Smooth muscle cell (in vitro differentiated cells): ENCODE measurements around the gene NR2C1. TPM values are rescaled to one million over a fixed set of nuclear protein-coding genes. Genes with fewer than 3 reads are reported as not detected.

Experiments
- DNase-seq: peaks from one replicate; lab custom pipeline; 2025; ENCODE audit not compliant: unreplicated experiment; lab: John Stamatoyannopoulos, UW
- H2AFZ ChIP-seq: fragments of 200-600 bp; sonication (generic); 2 replicates; pipeline ENCODE4 v1.6.0; 2016; ENCODE audit warnings: antibody characterized with exemption, low read depth, mild to moderate bottlenecking
- H3F3A ChIP-seq: fragments of 200-600 bp; sonication (generic); 2 replicates; pipeline ENCODE4 v1.6.0; 2017; ENCODE audit warnings: antibody characterized with exemption, low read depth
- H3K27ac ChIP-seq: fragments of 200-600 bp; sonication (generic); 2 replicates; pipeline ENCODE4 v1.5.1; 2016; ENCODE audit warnings: low read depth, mild to moderate bottlenecking
- H3K27me3 ChIP-seq: fragments of 200-600 bp; sonication (generic); 2 replicates; pipeline ENCODE4 v1.6.1; 2016; ENCODE audit warnings: low read depth, mild to moderate bottlenecking
- H3K36me3 ChIP-seq: fragments of 200-600 bp; sonication (generic); 2 replicates; pipeline ENCODE4 v1.5.1; 2016; ENCODE audit warnings: low read depth
- H3K4me1 ChIP-seq: fragments of 200-600 bp; sonication (generic); 2 replicates; pipeline ENCODE4 v1.5.1; 2016; ENCODE audit warnings: low read depth
- H3K4me2 ChIP-seq: fragments of 200-600 bp; sonication (generic); 2 replicates; pipeline ENCODE4 v1.6.0; 2016; ENCODE audit warnings: mild to moderate bottlenecking
- H3K4me3 ChIP-seq: fragments of 200-600 bp; sonication (generic); 2 replicates; pipeline ENCODE4 v1.5.1; 2016; ENCODE audit warnings: mild to moderate bottlenecking
- H3K79me2 ChIP-seq: fragments of 200-600 bp; sonication (generic); 2 replicates; pipeline ENCODE4 v1.6.0; 2016; ENCODE audit warnings: low read depth, mild to moderate bottlenecking
- H3K9ac ChIP-seq: fragments of 200-600 bp; sonication (generic); 2 replicates; pipeline ENCODE4 v1.6.0; 2016; ENCODE audit warnings: low read depth
- H3K9me3 ChIP-seq: fragments of 200-600 bp; sonication (generic); replicated peaks from 2 replicates; pipeline ENCODE4 v1.5.1; 2016; ENCODE audit warnings: low read depth
- H4K20me1 ChIP-seq: fragments of 200-600 bp; sonication (generic); 2 replicates; pipeline ENCODE4 v1.6.0; 2016; ENCODE audit warnings: low read depth
- WGBS: methylation state at CpG from one replicate; pipeline ENCODE4 v1.1.7; 2016; ENCODE audit warnings: low lambda C conversion rate; 5-methylcytosine and 5-hydroxymethylcytosine counted together
- polyA plus RNA-seq: library from polyadenylated mRNA; unstranded; fragments of >200 nt; fragmentation: Nextera tagmentation; extraction: Ambion mirVana; gene quantifications from 2 replicates; pipeline ENCODE4 v1.2.1, GENCODE V29; 2016
- total RNA-seq: library from RNA; depleted of rRNA; stranded (reverse); fragments of >200 nt; gene quantifications from 2 replicates; pipeline ENCODE4 v1.2.3, GENCODE V29; 2014
- TF ChIP-seq, protein P1 (sequence below): fragments of 200-600 bp; sonication (generic); IDR thresholded peaks from 2 replicates; pipeline ENCODE4 v1.5.1; 2017; ENCODE audit warnings: borderline replicate concordance, mild to moderate bottlenecking, antibody characterized with exemption; ENCODE audit not compliant: insufficient read depth, poor library complexity, severe bottlenecking

NR2C1 gene
- total and polyA plus RNA-seq, 2 experiments from 2014 or later, result 23.7 to 48.0 TPM

- Histone ChIP-seq H3K4me1 (peaks cover 4% of the 10 kb centered on the region), H3K9me3 (no peaks in the 10 kb centered on the region), H3K4me2 (no peak overlapping the region), H3F3A (no peaks in the 10 kb centered on the region), H3K36me3 (peaks cover 29% of the 10 kb centered on the region), H3K27me3 (no peaks in the 10 kb centered on the region), H4K20me1 (no peaks in the 10 kb centered on the region), H3K27ac (no peak overlapping the region), H3K79me2 (no peaks in the 10 kb centered on the region), H3K4me3 (no peak overlapping the region), H2AFZ (no peak overlapping the region), H3K9ac (no peak overlapping the region)
- TF ChIP-seq, protein P1, sequence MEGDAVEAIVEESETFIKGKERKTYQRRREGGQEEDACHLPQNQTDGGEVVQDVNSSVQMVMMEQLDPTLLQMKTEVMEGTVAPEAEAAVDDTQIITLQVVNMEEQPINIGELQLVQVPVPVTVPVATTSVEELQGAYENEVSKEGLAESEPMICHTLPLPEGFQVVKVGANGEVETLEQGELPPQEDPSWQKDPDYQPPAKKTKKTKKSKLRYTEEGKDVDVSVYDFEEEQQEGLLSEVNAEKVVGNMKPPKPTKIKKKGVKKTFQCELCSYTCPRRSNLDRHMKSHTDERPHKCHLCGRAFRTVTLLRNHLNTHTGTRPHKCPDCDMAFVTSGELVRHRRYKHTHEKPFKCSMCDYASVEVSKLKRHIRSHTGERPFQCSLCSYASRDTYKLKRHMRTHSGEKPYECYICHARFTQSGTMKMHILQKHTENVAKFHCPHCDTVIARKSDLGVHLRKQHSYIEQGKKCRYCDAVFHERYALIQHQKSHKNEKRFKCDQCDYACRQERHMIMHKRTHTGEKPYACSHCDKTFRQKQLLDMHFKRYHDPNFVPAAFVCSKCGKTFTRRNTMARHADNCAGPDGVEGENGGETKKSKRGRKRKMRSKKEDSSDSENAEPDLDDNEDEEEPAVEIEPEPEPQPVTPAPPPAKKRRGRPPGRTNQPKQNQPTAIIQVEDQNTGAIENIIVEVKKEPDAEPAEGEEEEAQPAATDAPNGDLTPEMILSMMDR, result no peak
- 88% methylated on average over 2 of the region's 2 CpGs for WGBS
- no peak for DNase-seq
These were observed 18.4 kb downstream of the NR2C1 start for GRCh38 chr12:95055057-95055456.

DNA sequence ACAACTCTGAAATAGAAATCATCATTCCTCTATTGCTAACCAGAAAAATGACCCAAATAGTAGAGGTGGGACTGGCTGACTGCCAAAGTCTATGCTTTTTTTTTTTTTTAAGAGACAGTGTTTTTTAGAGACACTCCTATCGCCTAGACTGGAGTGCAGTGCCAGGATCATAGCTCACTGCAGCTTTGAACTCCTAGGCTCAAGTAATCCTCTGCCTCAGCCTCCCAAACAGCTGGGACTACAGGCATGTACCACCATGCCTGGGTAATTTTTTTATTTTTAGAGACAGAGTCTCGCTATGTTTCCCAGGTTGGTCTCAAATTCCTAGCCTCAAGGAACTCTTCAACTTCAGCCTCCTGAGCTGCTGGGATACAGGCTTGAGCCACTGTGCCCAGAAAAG, 19.2 kb downstream of the NR2C1 start:
- Histone ChIP-seq H2AFZ (no peak overlapping the region), H3F3A (no peaks in the 10 kb centered on the region), H3K27ac (no peak overlapping the region), H3K4me3 (no peak overlapping the region), H3K79me2 (no peaks in the 10 kb centered on the region), H3K9ac (no peak overlapping the region), H3K27me3 (no peaks in the 10 kb centered on the region), H4K20me1 (no peaks in the 10 kb centered on the region), H3K4me2 (no peak overlapping the region), H3K9me3 (no peaks in the 10 kb centered on the region), H3K36me3 (peaks cover 29% of the 10 kb centered on the region), H3K4me1 (peaks cover 4% of the 10 kb centered on the region)
- WGBS, result 89% methylated on average over 2 of the region's 2 CpGs
- DNase-seq, result no peak
- TF ChIP-seq, protein P1, result no peak

GRCh38 chr12:95051241-95051640, 22.2 kb downstream of the NR2C1 start:
- H3K4me3 ChIP-seq, result no peak overlapping the region
- H4K20me1 ChIP-seq, result no peaks in the 10 kb centered on the region
- H3K79me2 ChIP-seq, result no peaks in the 10 kb centered on the region
- no peak overlapping the region for H3K9ac ChIP-seq
- H3F3A ChIP-seq, result no peaks in the 10 kb centered on the region
- TF ChIP-seq, protein P1, result no peak
- H3K27ac ChIP-seq, result no peak overlapping the region
- no peaks in the 10 kb centered on the region for H3K27me3 ChIP-seq
- H3K36me3 ChIP-seq, result peaks cover 13% of the 10 kb centered on the region
- H3K9me3 ChIP-seq, result no peaks in the 10 kb centered on the region
- no peak overlapping the region for H2AFZ ChIP-seq
- no peak overlapping the region for H3K4me2 ChIP-seq
- WGBS, result 95% methylated on average over 4 of the region's 4 CpGs
- DNase-seq, result no peak
- H3K4me1 ChIP-seq, result peaks cover 4% of the 10 kb centered on the region

GRCh38 chr12:95037906-95038305, 35.5 kb downstream of the NR2C1 start:
- no peak overlapping the region for H3K27ac ChIP-seq
- H4K20me1 ChIP-seq, result no peaks in the 10 kb centered on the region
- WGBS, result 94% methylated on average over 2 of the region's 2 CpGs
- no peak overlapping the region for H3K4me3 ChIP-seq
- H2AFZ ChIP-seq, result no peak overlapping the region
- TF ChIP-seq, protein P1, result no peak
- no peak overlapping the region for H3K9ac ChIP-seq
- H3K4me1 ChIP-seq, result no peaks in the 10 kb centered on the region
- H3K4me2 ChIP-seq, result no peak overlapping the region
- no peaks in the 10 kb centered on the region for H3K27me3 ChIP-seq
- no peak for DNase-seq
- peaks cover 9% of the 10 kb centered on the region for H3K36me3 ChIP-seq
- H3K79me2 ChIP-seq, result no peaks in the 10 kb centered on the region
- no peaks in the 10 kb centered on the region for H3K9me3 ChIP-seq
- no peaks in the 10 kb centered on the region for H3F3A ChIP-seq
